GM18870 (cell line): Measurements from ENCODE around the gene SOX5.

Source experiments
- ATAC-seq: cut with Tn5 transposase; IDR thresholded peaks from one replicate; pipeline ENCODE4 v1.9.1; 2021; ENCODE audit warnings: moderate library complexity; ENCODE audit not compliant: unreplicated experiment

Gene SOX5

GRCh38 chr12:23949348-23950209 is at the start of gene SOX5:
Gene SOX5, minus strand, starts transcription at chr12:23949670. Its CDS starts 69 bp downstream, at chr12:23949601.
- no peak for ATAC-seq

- no peak for ATAC-seq
These were observed 37.6 kb upstream of the SOX5 start for GRCh38 chr12:23987046-23987445.

- no peak for ATAC-seq
These were observed 31.4 kb upstream of the SOX5 start for GRCh38 chr12:23980826-23981225.

GRCh38 chr12:23964812-23965211 is 15.3 kb upstream of the SOX5 start:
- ATAC-seq: no peak

- no peak for ATAC-seq
These were observed 10.4 kb upstream of the SOX5 start for GRCh38 chr12:23959826-23960225.

- ATAC-seq: no peak
These were observed 4.9 kb upstream of the SOX5 start for GRCh38 chr12:23954332-23954731.

- ATAC-seq: no peak
These were observed 2.6 kb upstream of the SOX5 start for GRCh38 chr12:23952071-23952470.

- no peak for ATAC-seq
These were observed 1.4 kb upstream of the SOX5 start for GRCh38 chr12:23950775-23951451.

GRCh38 chr12:23950210-23950774 is 822 bp upstream of the SOX5 start:
- ATAC-seq: no peak

- ATAC-seq: no peak
These were observed 1.2 kb downstream of the SOX5 start for GRCh38 chr12:23948291-23948690.

- ATAC-seq: no peak
These were observed 2.1 kb downstream of the SOX5 start for GRCh38 chr12:23947395-23947794.

GRCh38 chr12:23945249-23945648 is 4.2 kb downstream of the SOX5 start:
- ATAC-seq: no peak

- ATAC-seq: no peak
These were observed 5.4 kb downstream of the SOX5 start for GRCh38 chr12:23944067-23944466.

- no peak for ATAC-seq
These were observed 6.6 kb downstream of the SOX5 start for GRCh38 chr12:23942841-23943240.

GRCh38 chr12:23941780-23942179 is 7.7 kb downstream of the SOX5 start:
- no peak for ATAC-seq

- no peak for ATAC-seq
These were observed 11.0 kb downstream of the SOX5 start for GRCh38 chr12:23938422-23938821.

GRCh38 chr12:23931176-23931575 is 18.3 kb downstream of the SOX5 start:
- ATAC-seq: no peak

- ATAC-seq: no peak
These were observed 18.9 kb downstream of the SOX5 start for GRCh38 chr12:23930599-23930998.

- no peak for ATAC-seq
These were observed 19.6 kb downstream of the SOX5 start for GRCh38 chr12:23929906-23930305.

GRCh38 chr12:23927907-23928306 is 21.6 kb downstream of the SOX5 start:
- ATAC-seq: no peak

GRCh38 chr12:23921099-23921856 is 28.2 kb downstream of the SOX5 start:
- no peak for ATAC-seq
